ENCODE data around the gene FMR1NB.

Gene FMR1NB

GRCh38 chrX:147981038-147981752 is at the start of gene FMR1NB:
Gene FMR1NB, plus strand, starts transcription at chrX:147981337. Its CDS starts 66 bp downstream, at chrX:147981403.
- TF ChIP-seq POLR2A (IDR thresholded peaks at IDR 0.05; ENCODE audit: low read length) (no peak), GATA1 (IDR thresholded peaks at IDR 0.05; ENCODE audit: low read depth, low read length) (no peak)
- no peak for DNase-seq

GRCh38 chrX:147933815-147934214 is 47.3 kb upstream of the FMR1NB start:
- DNase-seq: no peak
- TF ChIP-seq GATA1 (IDR thresholded peaks at IDR 0.05; ENCODE audit: low read depth, low read length) (no peak), POLR2A (IDR thresholded peaks at IDR 0.05; ENCODE audit: low read length) (no peak)

- TF ChIP-seq GATA1 (IDR thresholded peaks at IDR 0.05; ENCODE audit: low read depth, low read length) (no peak), POLR2A (IDR thresholded peaks at IDR 0.05; ENCODE audit: low read length) (no peak)
- no peak for DNase-seq
Measured at GRCh38 chrX:147935156-147935758, 45.9 kb upstream of the FMR1NB start.

GRCh38 chrX:147945286-147945685 is 35.9 kb upstream of the FMR1NB start:
- TF ChIP-seq GATA1 (IDR thresholded peaks at IDR 0.05; ENCODE audit: low read depth, low read length): no peak
- TF ChIP-seq POLR2A (IDR thresholded peaks at IDR 0.05; ENCODE audit: low read length): no peak

GRCh38 chrX:147948531-147948930 is 32.6 kb upstream of the FMR1NB start:
- no peak for DNase-seq
- TF ChIP-seq GATA1 (IDR thresholded peaks at IDR 0.05; ENCODE audit: low read depth, low read length): no peak
- TF ChIP-seq POLR2A (IDR thresholded peaks at IDR 0.05; ENCODE audit: low read length): no peak

More at GRCh38 chrX:147945286-147945685, 35.9 kb upstream of the FMR1NB start:
- DNase-seq: no peak

- no peak for TF ChIP-seq POLR2A (IDR thresholded peaks at IDR 0.05; ENCODE audit: low read length)
- TF ChIP-seq GATA1 (IDR thresholded peaks at IDR 0.05; ENCODE audit: low read depth, low read length): no peak
Measured at GRCh38 chrX:147950352-147950751, 30.8 kb upstream of the FMR1NB start.

GRCh38 chrX:147953976-147954375 is 27.2 kb upstream of the FMR1NB start:
- no peak for TF ChIP-seq GATA1 (IDR thresholded peaks at IDR 0.05; ENCODE audit: low read depth, low read length)
- no peak for TF ChIP-seq POLR2A (IDR thresholded peaks at IDR 0.05; ENCODE audit: low read length)

More at GRCh38 chrX:147950352-147950751, 30.8 kb upstream of the FMR1NB start:
- DNase-seq: no peak

GRCh38 chrX:147957291-147957690 is 23.8 kb upstream of the FMR1NB start:
- DNase-seq: no peak
- TF ChIP-seq POLR2A (IDR thresholded peaks at IDR 0.05; ENCODE audit: low read length): no peak
- TF ChIP-seq GATA1 (IDR thresholded peaks at IDR 0.05; ENCODE audit: low read depth, low read length): no peak

More at GRCh38 chrX:147953976-147954375, 27.2 kb upstream of the FMR1NB start:
- peak in 1 of 2 experiments; percentile 1 for DNase-seq

GRCh38 chrX:147958291-147958690 is 22.8 kb upstream of the FMR1NB start:
- TF ChIP-seq GATA1 (IDR thresholded peaks at IDR 0.05; ENCODE audit: low read depth, low read length): no peak
- TF ChIP-seq POLR2A (IDR thresholded peaks at IDR 0.05; ENCODE audit: low read length): no peak
- DNase-seq: no peak

GRCh38 chrX:147960722-147961121 is 20.4 kb upstream of the FMR1NB start:
- no peak for DNase-seq
- no peak for TF ChIP-seq POLR2A (IDR thresholded peaks at IDR 0.05; ENCODE audit: low read length)
- TF ChIP-seq GATA1 (IDR thresholded peaks at IDR 0.05; ENCODE audit: low read depth, low read length): no peak

- no peak for TF ChIP-seq GATA1 (IDR thresholded peaks at IDR 0.05; ENCODE audit: low read depth, low read length)
- DNase-seq: no peak
Measured at GRCh38 chrX:147962476-147962875, 18.7 kb upstream of the FMR1NB start.

- no peak for DNase-seq
- no peak for TF ChIP-seq GATA1 (IDR thresholded peaks at IDR 0.05; ENCODE audit: low read depth, low read length)
- no peak for TF ChIP-seq POLR2A (IDR thresholded peaks at IDR 0.05; ENCODE audit: low read length)
Measured at GRCh38 chrX:147978931-147979330, 2.2 kb upstream of the FMR1NB start.

GRCh38 chrX:148020329-148020728 is 39.2 kb downstream of the FMR1NB start:
- peak in 1 of 2 experiments; percentile 0 for DNase-seq
- TF ChIP-seq GATA1 (IDR thresholded peaks at IDR 0.05; ENCODE audit: low read depth, low read length): no peak
- TF ChIP-seq POLR2A (IDR thresholded peaks at IDR 0.05; ENCODE audit: low read length): no peak

GRCh38 chrX:148024425-148025148 is 43.5 kb downstream of the FMR1NB start:
- TF ChIP-seq POLR2A (IDR thresholded peaks at IDR 0.05; ENCODE audit: low read length) (no peak), GATA1 (IDR thresholded peaks at IDR 0.05; ENCODE audit: low read depth, low read length) (no peak)
- DNase-seq: no peak
